ENCODE data around the gene MAGEA2B.
"Not testable (repeated sequence)": the region's sequence is repeated elsewhere in the genome, so short reads cannot be mapped to it uniquely, and the experiment has no call there.

The MAGEA2B gene

DNA sequence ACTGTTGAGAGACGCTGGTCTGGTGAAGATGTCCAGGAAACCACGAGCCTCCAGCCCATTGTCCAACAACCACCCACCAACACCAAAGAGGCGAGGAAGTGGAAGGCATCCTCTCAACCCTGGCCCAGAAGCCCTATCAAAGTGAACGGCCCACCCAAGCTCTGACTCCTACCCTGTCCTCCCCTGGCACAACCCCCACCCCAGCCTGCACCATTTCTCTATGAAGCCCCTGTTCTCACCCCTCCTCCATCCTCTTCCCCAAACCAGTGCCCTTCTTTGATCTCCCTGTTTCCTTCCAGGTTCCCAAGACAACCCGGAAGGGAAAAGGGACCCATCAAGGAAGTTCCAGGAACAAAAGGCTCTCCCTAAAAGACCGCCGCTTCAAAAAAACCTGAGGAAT is 45.1 kb downstream of the MAGEA2B start:
- not testable (repeated sequence) for H3K4me3 ChIP-seq (ENCODE audit: insufficient read depth, low read depth, low read length)
- WGBS, 2 experiments, result 80 to 100% methylated on average over 1 of the region's 7 CpGs

DNA sequence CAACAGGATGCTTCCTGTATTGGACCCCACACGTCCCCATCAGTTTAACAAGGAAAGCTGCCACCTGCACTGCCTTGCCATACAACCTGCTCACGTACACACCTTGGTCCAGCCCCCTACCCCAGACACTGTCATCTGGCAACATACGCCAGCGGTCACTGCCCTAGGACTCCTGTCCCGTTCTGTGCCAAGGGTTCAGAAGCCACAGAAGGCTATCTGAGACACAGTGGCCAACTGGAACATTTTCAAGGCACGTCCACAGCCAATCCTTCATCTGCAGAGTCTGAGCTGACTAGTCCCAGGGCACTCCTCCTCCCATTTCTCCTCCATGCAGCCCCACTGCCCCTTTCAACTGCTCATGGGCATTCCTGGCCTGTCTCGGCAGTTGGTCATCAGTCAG is 47.2 kb downstream of the MAGEA2B start:
- not testable (repeated sequence) for H3K4me1 ChIP-seq (ENCODE audit: control insufficient read depth, insufficient read depth, low read length); H3K9me3 ChIP-seq (ENCODE audit: control insufficient read depth, low read length); H3K4me3 ChIP-seq (ENCODE audit: insufficient read depth, low read depth, low read length); H3K27me3 ChIP-seq (ENCODE audit: control insufficient read depth, insufficient read depth, low read length, poor library complexity, severe bottlenecking); H3K36me3 ChIP-seq (ENCODE audit: control insufficient read depth, insufficient read depth, low read length); H3K27ac ChIP-seq (ENCODE audit: insufficient read depth, low read depth, low read length, poor library complexity, severe bottlenecking)
- no CpG with 5 or more reads among the region's 7 CpGs for WGBS, 2 experiments

More for the DNA sequence above, 45.1 kb downstream of the MAGEA2B start:
- H3K36me3 ChIP-seq (ENCODE audit: control insufficient read depth, insufficient read depth, low read length); H3K27me3 ChIP-seq (ENCODE audit: control insufficient read depth, insufficient read depth, low read length, poor library complexity, severe bottlenecking); H3K9me3 ChIP-seq (ENCODE audit: control insufficient read depth, low read length); H3K4me1 ChIP-seq (ENCODE audit: control insufficient read depth, insufficient read depth, low read length); H3K27ac ChIP-seq (ENCODE audit: insufficient read depth, low read depth, low read length, poor library complexity, severe bottlenecking): not testable (repeated sequence)

GRCh38 chrX:152766562-152766961 is 52.1 kb downstream of the MAGEA2B start:
- not testable (repeated sequence) for H3K27me3 ChIP-seq (ENCODE audit: control insufficient read depth, insufficient read depth, low read length, poor library complexity, severe bottlenecking); H3K36me3 ChIP-seq (ENCODE audit: control insufficient read depth, insufficient read depth, low read length); H3K9me3 ChIP-seq (ENCODE audit: control insufficient read depth, low read length); H3K4me1 ChIP-seq (ENCODE audit: control insufficient read depth, insufficient read depth, low read length); H3K4me3 ChIP-seq (ENCODE audit: insufficient read depth, low read depth, low read length); H3K27ac ChIP-seq (ENCODE audit: insufficient read depth, low read depth, low read length, poor library complexity, severe bottlenecking)
- WGBS, 2 experiments, result 83 to 88% methylated on average over 8 to 9 of the region's 9 CpGs
